Stimulated activated memory B cell treated with anti-CD40 and anti-IgM and Interleukin-4, amounts not matched to agents 10 μg/mL and 1 μg/mL and 100 μg/mL, for 72 hours (primary cell): ENCODE measurements around the gene AXIN2.

Experiments used
- ATAC-seq: fragments of 150-1000 bp; cut with Tn5 transposase; 2 replicates; pipeline ENCODE4 v1.10.0; 2021
- H3K27ac Mint-ChIP-seq: one replicate; pipeline ENCODE4 v1.8.0; 2022; ENCODE audit warnings: mild to moderate bottlenecking, mixed read lengths
- H3K27me3 Mint-ChIP-seq: one replicate; pipeline ENCODE4 v1.8.0; 2022; ENCODE audit warnings: mixed read lengths
- H3K36me3 Mint-ChIP-seq: one replicate; pipeline ENCODE4 v1.8.0; 2022; ENCODE audit warnings: mixed read lengths
- H3K4me1 Mint-ChIP-seq: one replicate; pipeline ENCODE4 v1.8.0; 2022; ENCODE audit warnings: mixed read lengths
- H3K4me3 Mint-ChIP-seq: one replicate; pipeline ENCODE4 v1.8.0; 2022; ENCODE audit warnings: mild to moderate bottlenecking, moderate library complexity, mixed read lengths
- H3K9me3 Mint-ChIP-seq: one replicate; pipeline ENCODE4 v1.8.0; 2022; ENCODE audit warnings: mixed read lengths

Gene AXIN2, protein sequence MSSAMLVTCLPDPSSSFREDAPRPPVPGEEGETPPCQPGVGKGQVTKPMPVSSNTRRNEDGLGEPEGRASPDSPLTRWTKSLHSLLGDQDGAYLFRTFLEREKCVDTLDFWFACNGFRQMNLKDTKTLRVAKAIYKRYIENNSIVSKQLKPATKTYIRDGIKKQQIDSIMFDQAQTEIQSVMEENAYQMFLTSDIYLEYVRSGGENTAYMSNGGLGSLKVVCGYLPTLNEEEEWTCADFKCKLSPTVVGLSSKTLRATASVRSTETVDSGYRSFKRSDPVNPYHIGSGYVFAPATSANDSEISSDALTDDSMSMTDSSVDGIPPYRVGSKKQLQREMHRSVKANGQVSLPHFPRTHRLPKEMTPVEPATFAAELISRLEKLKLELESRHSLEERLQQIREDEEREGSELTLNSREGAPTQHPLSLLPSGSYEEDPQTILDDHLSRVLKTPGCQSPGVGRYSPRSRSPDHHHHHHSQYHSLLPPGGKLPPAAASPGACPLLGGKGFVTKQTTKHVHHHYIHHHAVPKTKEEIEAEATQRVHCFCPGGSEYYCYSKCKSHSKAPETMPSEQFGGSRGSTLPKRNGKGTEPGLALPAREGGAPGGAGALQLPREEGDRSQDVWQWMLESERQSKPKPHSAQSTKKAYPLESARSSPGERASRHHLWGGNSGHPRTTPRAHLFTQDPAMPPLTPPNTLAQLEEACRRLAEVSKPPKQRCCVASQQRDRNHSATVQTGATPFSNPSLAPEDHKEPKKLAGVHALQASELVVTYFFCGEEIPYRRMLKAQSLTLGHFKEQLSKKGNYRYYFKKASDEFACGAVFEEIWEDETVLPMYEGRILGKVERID

DNA sequence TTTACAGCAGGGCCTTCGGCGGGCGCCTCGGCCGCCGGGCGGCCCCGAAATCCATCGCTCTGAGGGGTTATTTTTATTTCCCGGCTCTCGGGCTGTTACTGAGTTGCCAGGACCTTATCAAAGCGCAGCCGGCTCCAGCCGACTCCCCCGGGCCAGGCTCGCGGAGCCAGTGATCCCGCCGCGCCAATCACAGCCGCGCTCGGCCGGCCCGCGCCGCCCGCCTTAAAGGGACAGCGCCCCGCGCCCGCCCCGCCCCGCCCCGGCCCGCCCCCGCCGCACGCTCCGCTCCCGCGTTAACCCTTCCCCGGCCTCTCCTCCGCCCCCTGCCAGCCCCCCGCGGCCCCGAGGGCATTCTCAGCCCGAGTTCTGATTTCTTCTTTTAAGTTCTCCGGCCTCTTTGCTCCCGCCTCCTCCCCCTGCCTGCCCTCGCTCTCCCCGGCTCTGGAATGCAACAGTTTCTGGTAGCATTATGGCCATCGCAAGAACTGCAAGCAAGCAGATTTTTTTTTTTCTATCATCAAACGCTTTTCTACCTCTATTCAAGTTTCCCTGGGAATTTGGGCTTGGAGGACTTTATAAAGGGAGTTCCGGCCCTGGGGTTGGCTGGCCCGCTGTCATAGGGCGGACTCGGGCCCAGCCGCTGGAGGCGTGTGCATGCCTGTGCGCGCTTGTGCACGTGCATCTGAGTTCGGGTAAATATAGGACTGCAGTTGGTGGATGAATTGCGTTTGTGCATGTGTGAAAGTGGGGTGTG is at the start of gene AXIN2:
TSS of gene AXIN2 (minus strand) at position 197 of the 754 bp plus-strand sequence. CDS start 3,028 bp downstream, outside the sequence.
- no peaks in the 10 kb centered on the region for H3K9me3 Mint-ChIP-seq
- peak within 1 kb of the TSS; percentile 34 for H3K27ac Mint-ChIP-seq
- peaks cover 41% of the 10 kb centered on the region for H3K4me1 Mint-ChIP-seq
- H3K27me3 Mint-ChIP-seq, result peaks cover 30% of the 10 kb centered on the region
- ATAC-seq, result peak; percentile 93
- H3K4me3 Mint-ChIP-seq, result peak within 1 kb of the TSS; percentile 78
- H3K36me3 Mint-ChIP-seq, result no peaks in the 10 kb centered on the region

DNA sequence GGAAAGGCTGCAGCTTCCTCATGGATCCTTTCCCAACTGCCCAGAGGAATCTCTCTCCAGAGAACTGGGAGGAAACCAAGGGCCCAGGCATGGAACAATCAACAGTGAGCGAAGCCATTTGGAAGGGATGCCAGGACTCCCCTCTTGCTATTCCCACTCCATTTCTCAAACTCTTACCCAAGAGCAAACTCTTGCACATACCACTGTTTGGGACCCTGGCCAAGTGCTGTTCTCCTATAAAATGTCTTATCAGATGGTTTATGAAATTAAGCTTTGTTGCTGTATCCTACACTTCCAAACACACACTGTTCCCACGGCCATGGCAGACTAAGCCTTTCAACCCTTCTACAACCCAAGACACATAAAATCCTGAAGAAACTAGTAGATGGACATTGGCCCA is 48.3 kb upstream of the AXIN2 start:
- H3K9me3 Mint-ChIP-seq, result peaks cover 3% of the 10 kb centered on the region
- peaks cover 20% of the 10 kb centered on the region for H3K27me3 Mint-ChIP-seq
- no peak for ATAC-seq
- no peak overlapping the region for H3K4me3 Mint-ChIP-seq
- no peak overlapping the region for H3K27ac Mint-ChIP-seq
- peaks cover 6% of the 10 kb centered on the region for H3K36me3 Mint-ChIP-seq
- H3K4me1 Mint-ChIP-seq, result no peaks in the 10 kb centered on the region

DNA sequence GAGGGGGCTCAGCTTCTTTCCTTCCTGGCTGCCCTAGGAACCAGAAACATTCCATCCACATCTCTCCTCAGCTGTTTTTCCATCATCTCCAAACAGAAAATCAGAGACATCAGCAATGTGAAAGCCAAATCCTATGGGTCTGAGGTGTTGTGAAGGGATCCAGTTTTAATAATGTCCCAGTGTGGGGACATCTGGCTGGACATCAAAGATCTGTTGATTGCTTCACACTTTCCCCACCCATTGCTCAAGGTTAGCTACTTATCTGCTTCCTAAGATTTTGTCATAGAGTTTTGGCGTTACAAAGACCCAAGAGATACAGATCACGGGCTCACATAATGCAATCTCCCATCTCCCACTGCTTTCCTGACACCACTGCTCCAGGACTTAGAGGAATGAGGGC is 47.8 kb upstream of the AXIN2 start:
- Mint-ChIP-seq H3K36me3 (peaks cover 6% of the 10 kb centered on the region), H3K27me3 (peaks cover 23% of the 10 kb centered on the region), H3K27ac (no peak overlapping the region), H3K4me1 (no peaks in the 10 kb centered on the region), H3K4me3 (no peak overlapping the region), H3K9me3 (peaks cover 3% of the 10 kb centered on the region)
- no peak for ATAC-seq

DNA sequence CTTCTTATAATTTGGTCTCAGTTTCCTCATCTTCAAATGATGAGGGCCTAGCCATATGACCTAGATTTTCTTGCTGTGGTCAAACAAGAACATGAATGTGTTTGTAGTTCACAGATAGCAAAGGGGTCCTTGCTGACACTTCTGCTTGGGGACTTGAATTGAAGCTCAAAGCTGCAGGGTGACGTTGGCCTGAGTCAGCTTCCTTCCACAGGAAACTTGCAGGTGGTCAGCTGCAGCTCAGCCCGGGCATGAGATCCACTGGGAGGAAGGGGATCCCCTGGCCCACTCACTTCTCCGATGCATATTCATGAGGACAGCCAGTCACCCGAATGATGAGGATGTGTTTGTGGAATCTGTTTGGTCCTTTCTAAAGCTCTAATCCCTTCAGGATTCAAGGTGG is 42.6 kb upstream of the AXIN2 start:
- Mint-ChIP-seq H3K27me3 (peaks cover 23% of the 10 kb centered on the region), H3K4me3 (no peak overlapping the region), H3K4me1 (no peaks in the 10 kb centered on the region), H3K27ac (no peak overlapping the region), H3K36me3 (peaks cover 6% of the 10 kb centered on the region), H3K9me3 (no peaks in the 10 kb centered on the region)
- no peak for ATAC-seq

DNA sequence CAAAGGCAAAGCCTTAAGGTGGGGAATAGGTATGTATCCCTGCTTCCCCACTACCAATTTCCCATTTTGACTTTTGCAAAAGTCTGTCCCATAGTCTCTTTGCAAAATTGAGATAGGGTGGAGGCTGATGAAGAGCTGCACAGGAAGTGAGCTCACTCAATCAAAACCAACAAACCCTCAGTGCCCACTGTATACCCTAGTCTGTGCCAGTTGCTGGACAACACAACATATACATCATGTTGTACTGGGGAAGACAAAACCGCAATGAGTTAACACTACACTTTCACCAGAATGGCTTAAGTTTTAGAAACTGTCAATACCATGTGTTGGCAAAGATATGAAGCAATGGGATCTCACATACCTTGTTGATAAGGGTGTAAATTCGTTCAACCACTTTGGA is 40.4 kb upstream of the AXIN2 start:
- Mint-ChIP-seq H3K9me3 (no peaks in the 10 kb centered on the region), H3K4me1 (no peaks in the 10 kb centered on the region), H3K27me3 (peaks cover 20% of the 10 kb centered on the region), H3K36me3 (peaks cover 6% of the 10 kb centered on the region), H3K27ac (no peak overlapping the region), H3K4me3 (no peak overlapping the region)
- no peak for ATAC-seq

DNA sequence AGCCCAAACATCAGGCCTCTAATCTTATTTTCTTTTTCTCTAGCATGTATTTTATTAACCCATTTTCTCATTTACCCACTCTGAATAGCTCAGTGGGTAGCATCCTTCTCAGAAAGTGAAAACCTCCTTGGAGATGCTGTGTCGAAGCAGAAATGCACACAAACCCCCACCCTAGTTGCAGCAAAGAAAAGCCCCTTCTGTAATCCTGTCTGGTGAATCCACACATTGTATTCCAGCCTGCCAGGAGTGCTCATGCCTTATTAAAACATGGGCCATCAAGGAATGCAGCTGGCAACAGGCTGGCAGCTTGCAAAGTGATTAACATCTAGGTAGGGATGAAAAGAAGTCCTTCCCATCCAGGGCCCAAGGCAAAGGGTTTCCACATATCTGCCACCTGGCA is 39.7 kb upstream of the AXIN2 start:
- Mint-ChIP-seq H3K36me3 (no peaks in the 10 kb centered on the region), H3K9me3 (no peaks in the 10 kb centered on the region), H3K4me3 (no peak overlapping the region), H3K27me3 (peaks cover 12% of the 10 kb centered on the region), H3K4me1 (no peaks in the 10 kb centered on the region), H3K27ac (no peak overlapping the region)
- no peak for ATAC-seq

DNA sequence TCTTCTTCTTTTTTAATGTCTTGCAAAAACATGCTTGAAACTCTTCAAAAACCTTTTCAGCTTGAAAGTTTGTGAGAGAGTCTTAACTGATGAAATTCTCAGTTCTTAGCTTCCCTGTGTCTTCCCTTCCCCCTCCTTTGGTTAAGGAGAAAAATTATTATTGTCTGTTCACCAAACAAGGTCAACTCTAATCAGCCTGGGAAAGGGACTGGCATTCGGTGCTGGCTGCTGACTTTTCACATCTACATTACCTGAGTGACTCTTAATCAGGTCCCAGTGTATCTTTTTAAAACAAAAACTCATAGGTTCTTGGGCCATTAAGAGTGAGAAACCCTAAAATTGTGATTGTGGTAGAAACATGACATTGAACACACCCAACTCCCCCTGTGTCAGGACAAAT is 39.1 kb upstream of the AXIN2 start:
- Mint-ChIP-seq H3K4me1 (no peaks in the 10 kb centered on the region), H3K27me3 (peaks cover 11% of the 10 kb centered on the region), H3K27ac (no peak overlapping the region), H3K4me3 (no peak overlapping the region), H3K9me3 (no peaks in the 10 kb centered on the region), H3K36me3 (no peaks in the 10 kb centered on the region)
- no peak for ATAC-seq

DNA sequence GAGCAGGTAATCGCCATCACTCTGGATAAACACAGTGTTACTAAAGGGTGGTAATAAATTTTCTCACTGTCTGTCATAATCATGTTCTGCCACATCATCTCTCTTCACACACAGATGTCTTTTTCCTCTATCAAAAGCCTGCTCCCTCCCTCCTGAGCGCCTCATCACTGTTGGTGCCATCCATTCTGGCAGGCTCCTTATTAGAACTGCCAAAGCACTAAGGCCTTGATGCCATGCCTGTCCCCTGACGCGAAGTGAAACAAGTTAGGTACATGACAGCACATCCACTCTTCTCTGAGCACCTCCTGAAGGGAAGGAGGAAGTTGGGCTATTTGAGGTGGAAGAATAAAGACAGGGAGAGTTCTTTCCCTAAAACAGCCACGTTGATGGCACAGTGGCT is 38.2 kb upstream of the AXIN2 start:
- no peaks in the 10 kb centered on the region for H3K9me3 Mint-ChIP-seq
- no peaks in the 10 kb centered on the region for H3K36me3 Mint-ChIP-seq
- ATAC-seq, result no peak
- H3K4me1 Mint-ChIP-seq, result no peaks in the 10 kb centered on the region
- no peak overlapping the region for H3K27ac Mint-ChIP-seq
- no peak overlapping the region for H3K4me3 Mint-ChIP-seq
- H3K27me3 Mint-ChIP-seq, result peaks cover 6% of the 10 kb centered on the region

DNA sequence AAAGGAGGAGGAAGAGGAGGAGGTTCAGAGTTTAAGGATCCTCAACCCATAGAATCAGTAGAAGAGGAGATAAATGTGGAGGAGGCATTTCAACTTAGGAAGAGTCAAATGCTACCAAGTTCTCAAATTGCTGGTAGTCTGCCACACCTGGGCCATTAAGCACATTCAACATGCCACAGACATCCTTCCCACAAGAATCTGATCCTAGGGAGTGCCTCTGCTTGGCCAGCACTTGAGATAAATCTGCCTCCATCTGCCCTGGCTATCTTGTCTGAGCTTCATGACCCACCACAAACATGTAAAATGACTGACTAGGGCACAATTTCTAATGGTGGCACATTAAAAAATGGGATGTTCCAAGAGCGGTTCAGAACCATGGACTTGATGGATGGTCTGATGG is 37.3 kb upstream of the AXIN2 start:
- Mint-ChIP-seq H3K4me1 (peaks cover 6% of the 10 kb centered on the region), H3K4me3 (no peak overlapping the region), H3K9me3 (no peaks in the 10 kb centered on the region), H3K27me3 (peaks cover 12% of the 10 kb centered on the region), H3K27ac (no peak overlapping the region), H3K36me3 (no peaks in the 10 kb centered on the region)
- ATAC-seq, result no peak

DNA sequence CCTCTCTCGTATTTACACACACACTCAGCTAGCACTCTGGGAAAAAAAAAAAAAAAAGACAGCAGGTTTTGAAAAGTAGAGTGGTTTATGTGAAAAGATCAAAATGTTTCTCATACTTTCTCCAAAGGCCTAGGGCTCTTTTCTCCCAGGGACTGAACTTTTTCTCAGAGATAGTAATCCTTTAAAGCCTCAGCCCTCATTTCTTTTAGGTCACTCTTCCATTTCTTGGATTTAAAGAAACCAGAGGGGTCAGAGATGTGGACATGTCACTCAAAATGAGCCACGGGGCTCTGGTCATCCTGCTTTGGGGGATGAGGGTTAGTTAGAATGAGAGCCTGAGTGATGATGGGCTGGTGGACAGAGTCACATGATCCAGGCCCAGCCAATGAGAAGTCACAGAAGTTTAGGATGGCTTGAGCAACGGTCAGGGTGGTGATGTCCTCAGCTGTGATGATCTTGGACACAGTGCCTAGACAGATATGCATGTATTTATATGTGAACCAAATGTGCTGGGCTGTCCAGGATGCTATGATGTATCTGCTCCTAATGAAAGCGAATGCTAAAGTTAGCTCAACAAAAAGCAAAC is 33.7 kb upstream of the AXIN2 start:
- Mint-ChIP-seq H3K9me3 (no peaks in the 10 kb centered on the region), H3K27ac (no peak overlapping the region), H3K36me3 (no peaks in the 10 kb centered on the region), H3K4me3 (no peak overlapping the region), H3K27me3 (peaks cover 40% of the 10 kb centered on the region), H3K4me1 (peaks cover 14% of the 10 kb centered on the region)
- no peak for ATAC-seq

DNA sequence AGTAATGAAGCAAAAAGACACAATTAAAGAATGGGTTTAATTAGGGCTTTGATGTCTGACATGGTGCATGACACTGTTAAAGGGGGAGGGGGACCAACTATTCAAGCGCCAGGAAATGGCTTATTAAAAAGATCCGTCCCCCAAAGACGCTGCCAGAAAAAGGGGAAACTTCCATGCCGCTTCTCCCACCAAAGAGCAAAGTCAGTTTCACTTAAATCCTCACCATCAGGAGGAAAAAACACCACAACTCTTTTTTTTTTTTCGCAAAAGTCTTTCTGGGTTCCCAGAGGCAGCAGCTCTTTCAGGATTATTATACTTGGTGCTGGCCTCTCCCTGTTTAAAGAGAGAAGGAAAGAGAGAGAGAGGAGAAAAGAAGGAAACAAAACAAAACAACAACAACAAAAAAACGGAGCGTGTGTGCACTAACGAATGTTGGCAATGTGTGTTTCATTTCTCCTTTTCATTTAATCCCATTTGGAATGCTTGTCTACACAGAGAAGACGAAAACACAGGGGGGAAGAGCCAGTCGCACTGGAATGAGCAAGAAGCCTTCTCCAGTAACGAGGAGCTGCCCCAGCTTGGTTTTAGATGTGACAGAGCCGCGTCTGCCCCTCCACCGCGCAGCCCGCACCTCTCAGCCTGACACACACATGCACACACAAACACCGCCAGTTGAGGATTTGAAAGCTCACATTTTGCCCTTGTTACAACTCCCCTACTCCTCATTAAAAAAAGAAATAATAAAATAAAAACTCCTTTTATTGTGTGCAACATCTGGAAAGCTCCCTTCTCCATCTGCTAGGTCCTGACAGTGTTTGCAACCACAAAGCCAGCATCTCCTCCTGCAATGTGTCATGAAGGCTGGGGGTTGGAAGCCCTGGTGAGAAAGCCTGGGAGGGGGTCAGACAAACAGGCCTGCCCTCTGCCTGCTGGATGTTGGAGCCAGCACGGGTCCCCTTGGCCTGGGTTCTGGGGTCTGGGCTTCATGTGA is 32.7 kb upstream of the AXIN2 start:
- peaks cover 40% of the 10 kb centered on the region for H3K27me3 Mint-ChIP-seq
- H3K4me1 Mint-ChIP-seq, result peaks cover 14% of the 10 kb centered on the region
- H3K27ac Mint-ChIP-seq, result no peak overlapping the region
- no peaks in the 10 kb centered on the region for H3K36me3 Mint-ChIP-seq
- no peaks in the 10 kb centered on the region for H3K9me3 Mint-ChIP-seq
- no peak overlapping the region for H3K4me3 Mint-ChIP-seq
- no peak for ATAC-seq

DNA sequence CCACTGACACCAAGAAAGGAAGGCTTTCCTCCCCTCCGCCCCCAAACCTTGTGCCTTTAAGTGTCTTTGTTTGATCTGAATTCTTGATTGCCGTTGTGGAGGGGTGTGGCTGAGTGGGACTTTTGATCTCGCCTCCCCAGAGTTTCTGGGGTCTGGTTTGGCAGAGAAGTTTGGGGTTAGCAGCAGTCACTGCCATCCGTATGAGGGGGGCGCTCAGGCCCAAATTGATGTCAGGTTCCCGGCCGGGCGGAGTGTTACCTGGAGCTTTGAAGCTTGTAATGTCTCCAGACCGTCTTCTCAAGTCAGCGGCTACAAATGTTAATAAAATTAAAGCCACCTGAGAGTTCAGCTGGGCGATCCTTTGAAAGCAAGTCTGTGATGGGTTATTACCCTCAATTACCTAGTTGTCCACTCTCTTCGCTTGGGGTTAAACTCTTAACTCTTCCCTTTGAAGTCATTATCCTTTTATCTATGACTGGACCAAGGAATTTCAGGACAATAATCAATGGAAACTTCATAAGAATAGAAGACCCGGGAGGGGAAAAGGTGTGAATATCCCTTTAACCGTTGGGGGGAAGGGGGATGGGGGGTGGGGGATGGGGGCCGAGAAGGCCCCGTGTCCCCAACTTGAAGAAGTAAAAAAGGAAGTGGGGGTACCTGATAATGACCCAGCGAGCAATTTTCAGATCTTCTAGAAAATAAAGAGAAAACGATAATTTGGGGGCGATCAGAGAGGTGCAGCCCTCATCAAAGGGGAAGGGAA is 31.8 kb upstream of the AXIN2 start:
- Mint-ChIP-seq H3K4me1 (peaks cover 14% of the 10 kb centered on the region), H3K36me3 (no peaks in the 10 kb centered on the region), H3K27me3 (peaks cover 40% of the 10 kb centered on the region), H3K4me3 (no peak overlapping the region), H3K9me3 (no peaks in the 10 kb centered on the region), H3K27ac (no peak overlapping the region)
- no peak for ATAC-seq

DNA sequence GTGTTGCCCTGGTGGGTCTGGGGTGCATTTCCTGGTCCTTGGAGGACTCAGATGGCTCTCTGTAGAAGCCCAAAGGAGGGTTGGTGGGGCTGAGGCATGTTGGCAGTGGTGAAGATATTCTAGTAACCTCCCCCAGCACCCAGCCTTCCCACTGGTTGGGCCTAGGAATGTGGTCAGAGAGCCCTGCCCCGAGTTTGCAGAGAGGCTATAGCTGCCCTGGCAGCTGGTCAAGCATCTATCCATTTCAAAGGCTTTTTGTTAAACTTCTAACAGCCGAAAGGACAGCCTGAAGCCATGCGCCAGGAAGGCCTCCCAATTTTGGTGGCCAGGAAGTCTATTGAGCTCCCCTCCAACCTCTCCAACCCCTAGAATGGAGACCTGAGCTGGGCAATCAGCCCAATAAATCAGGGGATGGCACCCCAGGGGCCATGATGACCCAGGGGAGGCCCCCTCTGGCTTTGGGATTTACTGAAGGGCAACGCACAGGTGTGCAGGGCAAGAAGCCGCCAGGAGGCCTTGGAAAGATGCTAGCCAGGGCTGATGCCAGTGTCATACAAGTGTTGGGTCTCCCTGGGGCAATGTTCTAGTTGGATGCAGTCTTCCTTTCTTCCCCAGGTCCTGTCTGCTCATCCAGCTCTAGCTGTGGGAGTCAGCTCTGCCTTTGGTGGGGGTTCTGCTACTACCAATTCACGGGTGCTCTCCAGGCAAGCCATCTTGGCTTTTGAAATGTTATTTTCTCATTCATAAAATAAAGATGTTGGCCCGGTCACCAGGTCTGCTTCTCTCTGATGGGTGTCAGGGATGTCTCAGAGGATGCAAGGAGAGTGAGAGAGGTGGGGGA is 30.9 kb upstream of the AXIN2 start:
- no peaks in the 10 kb centered on the region for H3K36me3 Mint-ChIP-seq
- no peak overlapping the region for H3K27ac Mint-ChIP-seq
- ATAC-seq, result no peak
- no peaks in the 10 kb centered on the region for H3K9me3 Mint-ChIP-seq
- peaks cover 40% of the 10 kb centered on the region for H3K27me3 Mint-ChIP-seq
- peaks cover 14% of the 10 kb centered on the region for H3K4me1 Mint-ChIP-seq
- H3K4me3 Mint-ChIP-seq, result no peak overlapping the region
